NCI-H187 treated with DMSO at 0.1 percent for 48 hours (cell line): ENCODE measurements around the gene ADIPOR2.
"Not testable (repeated sequence)": the region's sequence is repeated elsewhere in the genome, so short reads cannot be mapped to it uniquely, and the experiment has no call there.

Experiments used
- DNase-seq: peaks from one replicate; lab custom pipeline; 2025; lab: John Stamatoyannopoulos, UW

The ADIPOR2 gene

DNA sequence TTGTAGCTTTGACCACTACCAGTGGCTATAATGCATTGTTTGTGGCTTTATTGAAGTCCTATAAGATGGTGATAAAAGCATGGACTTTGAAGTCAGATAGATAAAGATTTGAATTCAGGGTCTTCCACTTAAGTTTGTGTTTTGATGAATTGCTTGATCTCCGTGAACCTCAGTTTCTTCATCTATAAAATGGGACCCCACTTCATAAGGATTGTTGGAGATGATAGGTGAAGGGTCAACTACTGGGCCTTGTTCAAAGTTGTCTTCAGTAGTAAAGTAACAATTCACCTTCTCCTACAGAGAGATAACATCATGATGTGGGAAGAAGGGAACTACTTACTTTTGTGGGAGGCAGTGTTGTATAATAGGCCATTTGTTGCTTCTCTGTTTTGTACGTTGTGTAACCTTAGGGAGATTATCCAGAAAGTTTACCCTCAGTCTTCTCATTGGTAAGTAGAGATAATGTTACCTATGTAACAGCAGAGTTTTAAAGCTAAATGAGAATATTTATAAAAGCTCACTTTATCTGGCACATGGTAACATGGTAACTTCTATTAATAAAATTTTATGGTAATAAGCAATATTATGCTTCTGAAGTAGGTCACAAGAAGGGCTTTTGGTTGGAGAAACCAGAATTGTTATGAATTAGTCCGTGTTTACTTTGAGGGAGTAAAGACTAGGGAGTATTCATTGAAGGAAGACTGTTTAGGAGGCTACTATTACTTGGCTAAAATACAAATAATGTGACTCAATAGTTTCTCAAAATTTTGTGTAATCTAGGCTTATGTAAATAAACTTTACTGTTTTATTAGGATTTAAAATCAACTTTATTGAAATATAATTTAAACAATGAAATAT lies 15.1 kb downstream of the ADIPOR2 start:
- DNase-seq = no peak

DNA sequence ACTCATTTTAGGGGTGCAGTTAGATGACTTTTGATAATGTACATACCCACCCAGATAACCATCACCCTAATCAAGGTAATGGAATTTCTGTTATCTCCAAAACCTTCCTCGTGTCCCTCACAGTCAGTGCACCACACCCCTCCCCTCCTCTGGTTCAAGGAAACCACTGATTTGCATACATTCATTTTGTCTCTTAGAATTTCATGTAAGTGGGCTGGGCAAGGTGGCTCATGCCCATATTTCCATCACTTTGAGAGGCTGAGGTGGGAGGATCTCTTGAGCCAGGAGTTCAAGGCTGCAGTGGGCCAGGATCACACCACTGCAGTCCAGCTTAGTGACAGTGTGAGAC lies 15.7 kb downstream of the ADIPOR2 start:
- DNase-seq = no peak

DNA sequence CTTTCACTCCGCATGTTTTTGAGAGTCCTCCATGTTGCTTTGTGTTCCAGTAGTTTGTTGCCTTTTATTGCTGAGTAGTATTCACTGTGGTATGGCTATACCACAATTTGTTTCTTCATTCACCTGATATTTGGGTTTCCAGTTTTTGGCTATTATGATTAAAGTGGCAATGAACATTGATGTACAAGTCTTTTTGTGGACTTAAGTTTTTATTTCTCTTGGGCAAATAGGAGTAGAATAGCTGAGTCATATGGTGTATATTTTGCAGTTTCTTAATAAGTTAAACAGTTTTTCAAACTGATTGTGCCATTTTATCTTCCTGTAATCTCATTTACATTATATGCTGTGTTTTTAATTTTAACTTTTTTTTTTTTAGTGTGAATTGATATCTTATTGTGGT lies 16.2 kb downstream of the ADIPOR2 start:
- no peak for DNase-seq

DNA sequence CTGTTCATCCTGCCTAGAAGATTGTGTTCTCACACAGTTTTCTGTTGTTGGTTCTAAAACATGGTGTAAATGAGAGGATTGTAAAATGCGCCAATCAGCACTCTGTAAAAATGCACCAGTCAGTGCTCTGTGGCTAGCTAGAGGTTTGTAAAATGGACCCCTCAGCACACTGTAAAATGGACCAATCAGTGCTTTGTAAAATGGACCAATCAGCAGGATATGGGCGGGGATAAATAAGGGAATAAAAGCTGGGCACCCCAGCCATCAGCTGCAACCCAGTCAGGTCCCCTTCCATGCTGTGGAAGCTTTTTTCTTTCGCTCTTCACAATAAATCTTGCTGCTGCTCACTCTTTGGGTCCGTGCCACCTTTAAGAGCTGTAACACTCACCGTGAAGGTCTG lies 19.1 kb downstream of the ADIPOR2 start:
- DNase-seq = not testable (repeated sequence)

DNA sequence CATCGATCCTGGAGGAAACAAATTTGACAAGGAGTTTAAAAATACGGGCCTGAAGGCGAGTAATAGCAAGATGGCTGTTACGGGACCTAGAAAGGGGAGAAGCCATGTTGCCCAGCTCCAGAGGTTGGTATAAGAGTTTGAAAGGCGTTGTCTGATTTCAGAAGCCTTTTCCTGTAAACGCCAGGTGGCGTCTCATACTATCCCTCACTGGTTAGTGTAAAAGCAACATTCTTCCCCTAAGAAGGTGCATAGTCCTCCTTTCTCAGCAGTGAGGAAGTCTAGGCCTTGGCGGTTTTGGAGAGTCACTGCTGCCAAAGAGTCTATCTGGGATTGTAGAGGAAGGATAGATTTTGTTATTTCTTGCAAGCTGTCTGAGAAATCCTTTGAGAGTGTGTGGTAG lies 20.0 kb downstream of the ADIPOR2 start:
- not testable (repeated sequence) for DNase-seq

DNA sequence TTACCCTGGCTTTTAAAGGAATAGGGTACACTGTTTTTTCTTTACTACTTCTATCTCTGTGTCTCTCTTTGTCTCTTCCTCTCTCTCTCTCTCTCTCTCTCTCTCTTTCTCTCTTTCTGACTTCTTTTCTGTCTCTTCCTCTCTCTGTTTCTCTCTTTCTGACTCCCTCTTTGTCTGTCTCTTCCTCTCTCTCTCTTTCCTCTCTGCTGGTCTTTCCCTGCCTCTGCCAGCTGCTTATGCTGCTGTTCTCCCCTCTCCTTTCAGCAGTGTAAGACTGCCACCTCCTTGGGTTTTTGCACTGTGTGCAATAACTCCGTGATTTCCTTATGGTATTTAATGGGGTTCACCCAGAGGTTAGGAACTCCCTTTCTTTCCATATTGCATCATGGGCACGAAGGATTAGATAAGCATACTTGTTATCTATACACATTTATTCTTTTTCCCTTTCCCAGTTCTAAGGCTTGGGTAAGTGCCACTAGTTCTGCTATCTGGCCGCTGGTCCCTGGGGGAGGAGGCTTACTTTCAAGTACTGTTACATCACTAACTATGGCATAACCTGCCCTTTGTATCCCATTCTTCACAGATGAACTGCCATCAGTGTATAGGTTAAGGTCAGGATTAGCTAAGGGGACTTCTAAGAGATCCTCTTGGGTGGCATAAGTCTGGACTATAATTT lies 20.8 kb downstream of the ADIPOR2 start:
- DNase-seq = peak; percentile 20

DNA sequence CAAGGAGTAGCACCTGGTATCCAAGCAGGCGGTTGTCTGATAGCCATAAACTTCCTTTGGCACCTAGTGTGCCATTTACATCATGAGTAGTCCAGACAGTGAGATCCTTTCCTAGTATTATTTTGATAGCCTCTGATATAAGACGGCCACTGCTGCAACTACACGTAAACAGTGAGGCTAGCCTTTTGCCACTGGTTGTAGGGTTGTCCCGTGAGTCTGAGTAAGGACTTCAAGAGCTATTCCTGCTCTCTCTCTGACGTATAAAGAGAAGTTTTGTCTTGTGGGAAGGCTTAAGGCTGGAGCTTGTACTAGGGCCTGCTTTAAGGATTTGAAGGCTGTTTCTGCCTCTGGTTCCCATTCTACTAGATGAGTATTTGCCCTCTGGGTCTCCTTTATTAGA lies 21.4 kb downstream of the ADIPOR2 start:
- not testable (repeated sequence) for DNase-seq

DNA sequence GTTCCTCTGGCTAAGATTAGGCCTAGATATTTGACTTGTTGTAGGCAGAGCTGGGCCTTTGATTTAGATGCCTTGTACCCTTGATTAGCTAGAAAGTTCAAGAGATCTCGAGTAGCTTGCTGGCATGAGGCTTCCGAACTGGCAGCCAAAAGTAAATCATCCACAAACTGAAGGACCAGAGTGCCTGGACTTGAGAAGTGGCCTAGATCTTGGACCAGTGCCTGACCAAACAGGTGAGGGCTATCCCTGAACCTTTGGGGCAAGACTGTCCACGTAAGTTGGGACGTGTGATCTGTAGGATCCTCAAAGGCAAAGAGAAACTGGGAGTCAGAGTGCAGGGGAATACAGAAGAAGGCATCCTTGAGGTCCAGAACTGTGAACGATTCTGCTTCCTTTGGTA lies 22.0 kb downstream of the ADIPOR2 start:
- not testable (repeated sequence) for DNase-seq

DNA sequence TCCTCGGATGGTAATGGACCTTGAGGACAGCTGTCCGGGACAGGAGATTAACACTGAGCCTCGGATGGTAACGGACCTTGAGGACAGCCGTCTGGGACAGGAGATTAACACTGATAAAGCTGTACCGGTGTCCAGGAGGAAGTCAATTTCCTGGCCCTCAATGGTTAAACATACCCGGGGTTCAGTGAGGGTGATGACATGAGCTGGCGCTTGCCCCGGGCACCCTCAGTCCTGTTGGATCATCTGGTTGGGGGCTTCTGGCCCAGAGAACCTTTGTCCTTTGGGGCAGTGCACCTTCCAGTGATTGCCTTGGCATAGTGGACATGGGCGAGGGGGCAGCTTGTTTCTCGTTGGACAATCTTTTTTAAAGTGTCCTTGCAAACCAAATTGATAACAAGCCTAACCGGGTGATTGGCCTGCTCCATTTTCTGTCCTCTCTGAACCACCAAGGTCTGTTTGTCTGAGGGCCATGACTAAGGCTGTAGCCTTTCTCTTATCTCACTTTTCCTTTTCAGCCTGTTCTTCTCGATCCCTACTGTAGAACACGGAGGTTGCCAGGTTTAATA lies 23.0 kb downstream of the ADIPOR2 start:
- not testable (repeated sequence) for DNase-seq

DNA sequence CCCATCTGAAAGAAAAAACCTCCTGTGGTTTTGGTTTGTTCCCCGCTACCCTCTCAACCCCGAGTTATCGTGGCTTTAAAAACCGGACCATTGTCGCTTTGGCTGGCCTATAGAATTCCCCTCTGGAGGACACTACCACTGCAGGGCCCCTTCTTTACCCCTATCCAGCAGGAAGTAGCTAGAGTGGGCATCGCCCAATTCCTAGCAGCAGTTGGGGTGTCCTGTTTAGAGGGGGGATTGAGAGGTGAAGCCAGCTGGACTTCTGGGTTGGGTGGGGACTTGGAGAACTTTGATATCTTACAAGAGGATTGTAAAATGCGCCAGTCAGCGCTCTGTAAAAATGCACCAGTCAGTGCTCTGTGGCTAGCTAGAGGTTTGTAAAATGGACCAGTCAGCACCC lies 24.6 kb downstream of the ADIPOR2 start:
- DNase-seq = not testable (repeated sequence)

DNA sequence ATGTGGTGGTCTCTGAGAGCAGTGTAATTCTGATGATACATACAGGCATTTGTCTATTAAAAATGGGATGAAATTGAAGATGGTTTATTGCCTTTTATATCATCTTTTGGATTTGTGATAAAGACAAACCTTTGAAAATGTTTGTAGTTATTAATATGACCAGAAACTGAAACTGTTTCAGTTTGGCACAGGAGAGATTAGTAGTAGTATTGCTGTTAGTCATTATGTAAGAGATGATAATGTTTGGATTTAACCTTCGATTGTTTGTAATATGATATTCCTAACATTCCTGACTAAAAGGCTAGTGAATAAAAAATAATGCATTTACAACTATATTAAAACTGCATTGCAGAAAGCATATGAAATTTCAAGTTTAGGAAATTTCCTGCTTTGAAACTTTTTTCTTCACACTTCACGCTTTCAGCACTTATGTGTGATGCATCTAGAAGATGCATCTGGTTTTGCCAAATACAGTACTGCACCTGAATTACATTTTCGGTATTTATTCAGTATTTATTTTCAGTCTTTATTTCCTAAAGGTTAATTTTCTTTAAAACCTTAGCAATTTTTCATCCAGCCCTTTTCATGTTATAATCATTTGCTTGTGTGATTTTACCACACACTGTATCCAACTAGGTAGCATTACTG lies 25.5 kb downstream of the ADIPOR2 start:
- DNase-seq = no peak

DNA sequence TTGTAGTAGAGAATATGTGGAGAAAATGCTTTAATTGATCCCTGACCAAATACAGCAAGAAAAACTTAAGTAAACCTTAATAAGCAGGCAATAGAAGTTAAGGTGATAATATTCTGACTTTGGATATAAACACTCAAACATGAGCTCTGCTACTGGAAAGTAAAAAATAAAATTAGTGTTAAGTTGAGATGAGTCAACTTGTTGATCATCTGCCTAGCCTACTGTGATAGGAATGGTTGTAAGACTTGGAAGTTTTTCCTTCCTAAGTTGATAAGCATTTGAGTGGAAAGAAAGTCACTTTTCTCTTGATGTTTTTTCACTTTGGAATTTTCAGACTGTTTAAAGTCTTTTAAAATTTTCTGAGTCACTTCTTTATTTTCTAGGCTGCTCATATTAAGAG lies 26.0 kb downstream of the ADIPOR2 start:
- no peak for DNase-seq

DNA sequence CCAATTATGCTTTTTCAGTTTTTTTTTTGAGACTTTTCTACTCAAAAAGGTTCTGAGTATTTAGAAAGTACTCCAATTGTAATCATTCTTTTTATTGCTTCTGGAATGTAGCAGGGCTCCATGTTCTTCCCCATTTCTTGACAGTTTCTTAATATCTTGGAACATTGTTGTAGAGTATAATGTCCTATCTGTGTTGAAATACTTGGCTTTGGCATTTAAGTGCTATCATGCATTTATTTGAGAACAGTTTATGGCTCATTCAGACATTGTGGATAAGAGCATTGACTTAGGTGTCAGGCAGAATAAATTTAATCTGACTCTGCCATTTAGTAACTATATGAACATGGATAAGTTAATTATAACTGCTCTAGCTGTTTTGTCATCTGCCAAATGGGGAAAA lies 28.3 kb downstream of the ADIPOR2 start:
- DNase-seq = no peak

DNA sequence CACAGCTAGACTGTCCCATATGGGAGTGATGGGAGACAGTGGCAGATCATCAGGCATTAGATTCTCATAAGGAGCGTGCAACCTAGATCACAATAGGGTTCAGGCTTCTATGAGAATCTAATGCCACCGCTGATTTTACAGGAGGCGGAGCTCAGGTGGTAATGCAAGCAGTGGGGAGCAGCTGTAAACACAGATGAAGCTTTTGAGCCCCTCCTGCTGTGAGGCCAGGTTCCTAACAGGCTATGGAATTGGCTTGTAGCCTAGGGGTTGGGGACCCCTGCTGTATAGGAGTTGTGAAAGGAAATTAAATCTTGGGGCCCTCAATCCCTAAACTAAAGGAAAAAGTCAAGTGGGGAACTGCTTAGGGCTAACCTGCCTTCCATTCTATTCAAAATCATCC lies 29.6 kb downstream of the ADIPOR2 start:
- no peak for DNase-seq

DNA sequence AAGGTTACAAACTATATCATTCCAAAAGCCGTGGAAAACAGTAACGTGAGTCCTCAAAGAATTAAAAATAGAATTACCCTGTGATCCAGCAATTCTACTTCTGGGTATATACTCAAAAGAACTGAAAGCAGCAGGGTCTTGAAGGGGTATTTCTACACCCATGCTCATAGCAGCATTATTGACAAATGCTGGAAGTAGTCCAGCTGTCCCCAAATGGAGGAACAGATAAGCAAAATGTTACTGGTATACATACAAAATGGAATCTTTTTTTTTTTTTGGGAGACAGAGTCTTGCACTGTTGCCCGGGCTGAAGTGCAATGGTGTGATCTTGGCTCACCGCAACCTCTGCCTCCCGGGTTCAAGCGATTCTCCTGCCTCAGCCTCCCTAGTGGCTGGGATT lies 32.9 kb downstream of the ADIPOR2 start:
- DNase-seq = no peak

DNA sequence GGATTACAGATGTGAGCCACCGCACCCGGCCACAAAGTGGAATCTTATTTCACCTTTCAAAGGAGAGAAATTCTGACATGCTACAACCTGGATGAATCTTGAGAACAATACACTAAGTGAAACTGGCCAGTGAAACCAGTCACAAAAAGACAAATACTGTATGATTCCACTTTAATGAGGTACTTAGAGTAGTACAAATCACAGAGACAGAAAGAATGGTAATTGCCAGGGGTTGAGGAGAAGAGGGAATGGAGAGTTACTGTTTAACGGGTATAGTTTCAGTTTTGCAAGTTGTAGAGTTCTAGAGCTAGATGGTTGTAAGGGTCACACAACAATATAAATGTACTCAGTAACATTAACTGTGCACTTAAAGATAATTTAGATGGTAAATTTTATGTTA lies 33.4 kb downstream of the ADIPOR2 start:
- DNase-seq = no peak

DNA sequence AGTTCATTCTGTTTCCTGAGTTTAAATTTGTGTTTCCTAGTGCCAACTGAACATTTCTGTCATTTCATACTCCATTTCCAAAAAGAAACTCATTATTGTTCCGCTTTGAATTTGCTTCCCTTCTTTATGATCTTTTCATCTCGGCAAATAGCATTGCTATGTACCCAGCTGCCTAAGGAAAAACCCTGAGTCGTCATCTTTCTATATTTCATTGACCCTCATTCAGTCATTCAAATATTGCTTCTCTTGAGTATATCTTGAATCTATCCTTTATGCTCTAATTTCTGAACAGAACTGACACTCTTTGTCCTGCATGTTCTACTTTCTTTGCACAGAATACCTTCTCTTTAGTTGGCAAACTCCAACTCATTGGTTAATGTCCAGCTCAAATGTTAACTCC lies 35.9 kb downstream of the ADIPOR2 start:
- DNase-seq = no peak

DNA sequence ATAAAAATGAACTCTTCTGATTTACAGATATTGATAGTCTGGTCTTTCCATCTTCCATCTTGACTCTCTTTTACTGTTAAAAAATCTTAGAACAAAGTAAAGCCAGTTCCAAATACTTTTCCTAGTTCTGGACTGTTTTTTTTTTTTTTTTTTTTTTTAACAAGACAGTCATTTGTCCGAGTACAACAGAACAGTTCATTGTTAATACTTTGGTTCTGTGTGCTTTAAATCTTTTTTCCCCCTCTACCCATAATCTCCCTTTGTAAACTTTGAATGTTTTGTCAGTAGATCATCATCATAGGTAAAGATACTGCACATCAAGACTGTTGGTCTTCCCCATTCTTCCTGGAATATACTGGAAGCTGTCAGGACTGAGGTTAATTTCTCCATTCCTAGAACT lies 38.0 kb downstream of the ADIPOR2 start:
- no peak for DNase-seq

DNA sequence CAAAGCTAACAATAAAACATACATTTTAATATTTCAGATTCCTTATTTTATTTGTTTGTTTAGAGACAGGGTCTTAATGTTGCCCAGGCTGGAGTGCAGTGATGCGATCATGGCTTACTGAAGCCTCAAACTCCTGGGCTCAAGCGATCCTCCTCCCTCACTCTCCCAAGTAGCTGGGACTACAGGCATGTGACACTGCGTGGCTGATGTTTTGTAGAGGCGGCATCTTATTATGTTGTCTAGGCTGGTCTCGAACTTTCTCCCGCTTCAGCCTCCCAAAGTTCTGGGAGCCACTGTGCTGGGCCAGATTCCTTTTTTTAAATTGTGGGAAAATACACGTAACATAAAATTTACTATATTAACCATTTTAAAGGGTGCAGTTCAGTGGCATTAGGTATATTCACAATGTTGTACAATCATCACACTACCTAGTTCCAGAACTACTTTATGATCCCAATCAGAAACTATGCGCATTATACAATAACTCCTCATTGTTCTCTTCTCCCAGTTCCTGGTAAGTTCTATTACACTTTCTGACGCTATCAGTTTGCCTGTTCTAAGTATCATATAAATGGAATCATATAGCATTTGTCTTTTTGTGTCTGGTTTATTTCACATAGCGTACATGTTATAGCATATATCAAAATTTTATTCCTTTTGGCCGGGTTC lies 40.3 kb downstream of the ADIPOR2 start:
- no peak for DNase-seq

DNA sequence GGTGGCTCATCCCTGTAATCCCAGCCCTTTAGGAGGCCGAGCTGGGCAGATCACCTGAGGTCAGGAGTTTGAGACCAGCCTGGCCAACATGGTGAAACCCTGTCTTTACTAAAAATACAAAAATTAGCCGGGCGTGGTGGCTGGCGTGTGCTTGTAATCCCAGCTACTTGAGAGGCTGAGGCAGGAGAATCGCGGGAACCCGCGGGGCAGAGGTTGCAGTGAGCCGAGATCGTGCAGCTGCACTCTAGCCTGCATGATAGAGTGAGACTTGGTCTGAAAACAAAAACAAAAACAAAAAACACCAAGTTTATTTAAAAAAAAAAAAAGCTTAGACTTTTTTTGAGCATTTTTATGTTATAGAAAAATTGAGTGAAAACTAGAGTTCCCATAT lies 40.8 kb downstream of the ADIPOR2 start:
- not testable (repeated sequence) for DNase-seq

DNA sequence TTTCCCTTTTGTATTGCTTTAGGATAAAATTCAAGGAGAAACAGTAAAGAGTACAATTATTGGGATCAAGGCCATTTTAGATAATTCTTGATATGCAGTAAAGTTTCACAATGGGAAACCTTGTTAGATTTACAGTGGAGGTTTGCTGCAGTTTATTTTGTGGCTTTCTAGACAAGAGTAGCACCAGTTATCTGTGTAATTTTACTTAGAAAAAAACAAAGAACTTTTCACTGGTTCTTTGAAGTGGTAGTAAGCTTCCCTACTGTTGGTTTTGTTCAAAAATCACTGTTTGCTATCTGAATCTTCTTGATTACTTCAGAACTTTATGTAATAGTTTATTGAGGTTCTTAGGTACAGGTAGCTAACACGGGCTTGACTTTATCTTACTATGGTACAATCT lies 42.0 kb downstream of the ADIPOR2 start:
- DNase-seq = no peak

DNA sequence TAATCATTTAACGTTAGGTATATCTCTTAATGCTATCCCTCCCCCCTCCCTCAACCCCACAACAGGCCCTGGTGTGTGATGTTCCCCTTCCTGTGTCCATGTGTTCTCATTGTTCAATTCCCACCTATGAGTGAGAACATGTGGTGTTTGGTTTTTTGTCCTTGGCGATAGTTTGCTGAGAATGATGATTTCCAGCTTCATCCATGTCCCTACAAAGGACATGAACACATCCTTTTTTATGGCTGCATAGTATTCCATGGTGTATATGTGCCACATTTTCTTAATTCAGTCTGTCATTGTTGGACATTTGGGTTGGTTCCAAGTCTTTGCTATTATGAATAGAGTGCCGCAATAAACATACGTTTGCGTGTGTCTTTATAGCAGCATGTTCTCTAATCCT lies 42.8 kb downstream of the ADIPOR2 start:
- DNase-seq = not testable (repeated sequence)
